Neural progenitor cell (in vitro differentiated cells): ENCODE results near the gene B4GALNT3.

Source experiments
- EZH2 ChIP-seq: fragments of 200-600 bp; sonication (generic); IDR thresholded peaks from 2 replicates; pipeline ENCODE4 v1.6.1; 2017; ENCODE audit warnings: antibody characterized with exemption, mild to moderate bottlenecking, moderate library complexity
- TF ChIP-seq, protein P1 (sequence below): fragments of 200-600 bp; sonication (generic); IDR thresholded peaks from 2 replicates; pipeline ENCODE4 v1.5.1; 2017; ENCODE audit warnings: antibody characterized with exemption, mild to moderate bottlenecking

DNA sequence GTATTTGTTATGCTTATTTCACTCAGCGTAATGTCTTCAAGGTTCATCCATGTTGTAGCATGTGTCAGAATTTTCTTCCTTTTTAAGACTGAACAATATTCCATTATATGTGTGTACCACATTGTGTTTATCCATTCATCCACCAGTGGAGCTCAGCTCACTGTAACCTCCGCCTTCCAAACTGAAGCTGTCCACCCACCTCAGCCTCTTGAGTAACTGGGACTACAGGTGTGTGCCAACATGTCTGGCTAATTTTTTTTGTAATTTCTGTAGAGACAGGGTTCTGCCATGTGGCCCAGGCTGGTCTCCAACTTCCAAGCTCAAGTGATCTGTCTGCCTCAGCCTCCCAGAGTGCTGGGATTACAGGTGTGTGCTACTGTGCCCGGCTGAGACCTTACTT is 37.2 kb upstream of the B4GALNT3 start:
- TF ChIP-seq, protein P1, sequence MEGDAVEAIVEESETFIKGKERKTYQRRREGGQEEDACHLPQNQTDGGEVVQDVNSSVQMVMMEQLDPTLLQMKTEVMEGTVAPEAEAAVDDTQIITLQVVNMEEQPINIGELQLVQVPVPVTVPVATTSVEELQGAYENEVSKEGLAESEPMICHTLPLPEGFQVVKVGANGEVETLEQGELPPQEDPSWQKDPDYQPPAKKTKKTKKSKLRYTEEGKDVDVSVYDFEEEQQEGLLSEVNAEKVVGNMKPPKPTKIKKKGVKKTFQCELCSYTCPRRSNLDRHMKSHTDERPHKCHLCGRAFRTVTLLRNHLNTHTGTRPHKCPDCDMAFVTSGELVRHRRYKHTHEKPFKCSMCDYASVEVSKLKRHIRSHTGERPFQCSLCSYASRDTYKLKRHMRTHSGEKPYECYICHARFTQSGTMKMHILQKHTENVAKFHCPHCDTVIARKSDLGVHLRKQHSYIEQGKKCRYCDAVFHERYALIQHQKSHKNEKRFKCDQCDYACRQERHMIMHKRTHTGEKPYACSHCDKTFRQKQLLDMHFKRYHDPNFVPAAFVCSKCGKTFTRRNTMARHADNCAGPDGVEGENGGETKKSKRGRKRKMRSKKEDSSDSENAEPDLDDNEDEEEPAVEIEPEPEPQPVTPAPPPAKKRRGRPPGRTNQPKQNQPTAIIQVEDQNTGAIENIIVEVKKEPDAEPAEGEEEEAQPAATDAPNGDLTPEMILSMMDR, result no peak
- TF ChIP-seq EZH2, result no peak
